IPS-18c (cell line): ENCODE results near the gene CYP46A1.

Source experiments
- H3K4me3 ChIP-seq: 2 replicates; pipeline ENCODE4 v1.7.0; 2013; ENCODE audit warnings: low read depth, mild to moderate bottlenecking, low read length, moderate library complexity; ENCODE audit not compliant: insufficient read depth
- H3K9me3 ChIP-seq: one replicate; pipeline ENCODE4 v1.6.1; 2013; ENCODE audit warnings: mild to moderate bottlenecking, low read length, moderate library complexity; ENCODE audit not compliant: control insufficient read depth, insufficient read depth

Gene CYP46A1

DNA sequence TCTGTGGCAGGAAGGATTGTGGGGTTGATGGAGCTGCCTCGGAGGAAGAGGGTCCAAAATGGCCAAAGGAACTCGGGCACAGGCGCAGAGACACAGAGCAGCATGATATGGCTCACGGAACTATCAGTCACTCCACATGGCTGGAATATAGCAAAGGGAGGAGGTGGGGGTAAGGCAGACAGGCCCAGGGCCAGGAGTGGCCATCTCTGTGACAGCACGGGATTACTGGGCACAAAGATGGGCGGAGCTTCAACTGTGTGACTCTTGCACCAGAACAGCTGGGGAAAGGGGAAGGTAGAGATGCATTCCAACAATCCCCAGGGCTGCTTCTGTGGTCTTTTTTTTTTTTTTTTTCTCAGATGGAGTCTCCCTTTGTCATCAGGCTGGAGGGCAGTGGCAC lies 84.3 kb downstream of the CYP46A1 start:
- no peak overlapping the region for H3K4me3 ChIP-seq
- peaks cover 2% of the 10 kb centered on the region for H3K9me3 ChIP-seq

- H3K4me3 ChIP-seq: no peak overlapping the region
- H3K9me3 ChIP-seq: peaks cover 2% of the 10 kb centered on the region
These were observed 85.0 kb downstream of the CYP46A1 start for GRCh38 chr14:99769123-99769522.

DNA sequence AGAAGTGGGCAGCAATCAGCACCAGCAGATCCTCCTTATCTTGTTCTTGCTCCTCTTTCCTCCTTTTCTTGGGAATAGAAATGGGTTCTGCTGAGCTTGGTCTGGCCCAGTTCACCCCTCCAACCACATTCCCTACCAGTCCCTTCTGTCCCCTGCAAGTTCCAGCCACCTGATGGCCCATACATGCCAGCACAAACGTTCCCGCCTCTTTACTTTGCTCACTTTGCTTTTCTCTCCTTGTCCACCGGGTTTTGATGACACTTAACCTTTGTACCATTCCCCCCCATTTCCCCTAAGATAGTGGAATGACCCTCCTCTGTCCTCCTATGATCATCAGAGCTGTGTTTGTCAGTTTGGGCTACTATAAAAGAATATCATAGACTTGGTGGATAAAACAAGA lies 85.7 kb downstream of the CYP46A1 start:
- Histone ChIP-seq H3K4me3 (no peak overlapping the region), H3K9me3 (peaks cover 2% of the 10 kb centered on the region)

DNA sequence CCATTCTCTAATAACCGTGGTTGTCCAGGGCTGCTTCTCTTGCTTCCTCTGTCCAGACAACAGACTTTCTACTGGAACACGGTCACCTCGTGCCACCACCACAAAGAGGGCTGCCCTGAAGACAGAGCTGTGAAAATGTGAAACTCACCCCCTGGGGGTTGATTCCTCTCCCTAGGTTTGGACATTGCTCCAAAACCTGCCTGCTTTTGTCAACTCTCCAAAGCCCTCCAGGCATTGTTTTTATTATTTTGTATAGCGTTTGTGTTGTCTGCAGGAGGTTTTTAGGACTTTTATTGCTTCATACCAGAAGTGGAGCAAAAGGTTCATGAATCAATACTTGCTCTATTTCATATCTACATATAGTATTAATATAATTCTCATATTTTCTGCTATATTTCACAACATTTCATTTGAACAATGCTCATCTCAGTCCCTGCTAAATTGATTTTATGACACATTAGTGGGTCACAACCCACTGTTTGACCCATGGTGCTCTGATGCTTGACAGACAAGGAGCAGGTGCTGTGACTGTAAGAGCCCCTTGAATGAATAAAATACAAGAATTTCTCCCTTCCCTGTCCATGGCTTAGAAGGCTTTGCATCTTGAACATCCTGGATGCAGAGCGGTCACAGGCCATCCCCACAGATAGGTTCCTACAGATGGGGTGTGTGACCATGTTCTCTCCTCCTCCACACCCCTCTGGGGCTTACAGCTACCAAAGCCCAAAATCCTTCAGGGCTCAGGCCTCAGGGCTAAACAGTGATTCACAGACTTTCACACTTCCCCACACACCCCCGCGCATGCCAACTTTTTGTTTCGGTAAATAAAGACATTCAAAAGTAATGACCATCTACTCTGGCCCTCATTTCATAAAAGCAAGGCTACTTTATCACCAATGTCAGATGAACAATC lies 88.5 kb downstream of the CYP46A1 start:
- no peak overlapping the region for H3K4me3 ChIP-seq
- peaks cover 2% of the 10 kb centered on the region for H3K9me3 ChIP-seq

DNA sequence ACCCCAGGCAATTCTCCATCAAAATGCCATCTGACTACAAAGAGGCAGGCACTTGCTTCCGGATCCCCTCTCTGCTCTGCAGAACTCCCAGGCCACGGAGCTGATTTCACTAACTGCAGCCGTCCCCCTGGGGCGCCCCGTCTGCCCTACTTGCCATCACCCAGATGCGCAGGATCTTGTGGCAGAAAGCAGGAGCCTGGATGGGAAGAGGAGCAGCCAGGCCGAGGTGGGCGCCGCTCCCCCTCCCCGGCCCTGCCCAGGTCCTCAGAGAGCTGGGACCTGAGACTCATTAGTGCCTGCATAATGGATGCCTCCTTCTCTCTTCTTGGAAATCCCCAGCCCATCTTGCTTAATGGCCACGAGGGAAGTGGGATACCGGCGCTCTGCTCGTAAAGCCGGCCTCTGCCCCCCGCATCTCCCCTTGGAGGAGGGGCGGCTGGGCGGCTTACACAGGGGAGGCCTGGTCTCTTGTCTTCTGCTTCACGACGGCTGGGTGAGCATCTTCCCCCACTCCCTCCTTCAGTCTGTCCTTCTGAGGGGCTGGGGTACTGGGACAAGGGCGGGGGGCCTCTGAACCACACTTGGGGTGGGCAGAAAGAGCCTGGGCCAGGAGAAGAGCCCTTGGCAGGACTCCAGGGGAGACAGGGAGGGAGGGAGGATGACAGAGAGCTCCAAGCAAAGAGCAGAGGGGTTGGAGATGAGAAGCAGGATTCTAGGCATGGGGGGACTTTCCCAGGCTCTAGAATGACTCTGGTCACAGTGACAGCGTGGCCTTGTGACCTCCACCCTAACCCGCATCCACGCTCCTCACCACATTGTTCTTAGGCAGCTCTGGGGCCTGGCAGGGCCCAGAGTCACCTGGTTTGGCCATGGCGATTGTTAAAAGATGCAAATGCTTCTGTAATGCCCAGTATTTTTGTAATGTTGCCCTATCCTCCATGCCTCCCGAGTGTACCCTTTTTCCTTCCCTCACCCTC lies 89.7 kb downstream of the CYP46A1 start:
- Histone ChIP-seq H3K9me3 (peaks cover 2% of the 10 kb centered on the region), H3K4me3 (no peak overlapping the region)

- Histone ChIP-seq H3K9me3 (no peaks in the 10 kb centered on the region), H3K4me3 (no peak overlapping the region)
These were observed 90.6 kb downstream of the CYP46A1 start for GRCh38 chr14:99774556-99775307.

DNA sequence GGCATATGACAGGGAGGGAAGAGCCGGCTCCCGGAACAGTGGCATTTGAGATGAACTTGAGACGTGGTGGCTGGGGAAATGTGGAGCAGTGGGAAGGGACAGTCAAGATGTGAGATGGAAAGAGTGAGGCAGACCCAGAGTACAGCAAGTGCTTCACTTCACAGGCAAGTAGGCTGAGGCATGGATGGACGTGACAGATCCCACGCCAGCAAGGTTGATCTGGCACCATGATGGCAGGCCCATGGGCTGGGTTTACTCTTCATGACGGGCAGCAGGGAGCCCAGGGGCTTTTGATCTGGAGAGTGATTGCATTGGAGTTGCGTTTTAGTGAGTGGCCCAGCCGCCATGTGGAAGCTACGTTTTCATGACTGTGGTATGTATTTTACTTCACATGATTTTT lies 91.3 kb downstream of the CYP46A1 start:
- H3K9me3 ChIP-seq: no peaks in the 10 kb centered on the region
- no peak overlapping the region for H3K4me3 ChIP-seq
